Adrenal gland (tissue), 5 donors: ENCODE results near the gene TNFSF8.

ENCODE experiments used
- POLR2A ChIP-seq, 2 donors: fragments of 450-650 bp; IDR thresholded peaks; one replicate each; pipeline ENCODE4 v1.6.1; 2017; ENCODE audit warnings: antibody characterized with exemption in 2 of 2, mild to moderate bottlenecking in 2 of 2, moderate library complexity in 1 of 2
- TF ChIP-seq, protein P1 (sequence below), 6 experiments: fragments of 450-650 bp in 4 of 6; fragments of 200-600 bp in 2 of 6; sonication (generic) in 1 of 6; IDR thresholded peaks; 1 replicate in 5 of 6; 2 replicates in 1 of 6; pipeline versions ENCODE4 v1.5.1 to v1.8.0; 2016 to 2021; ENCODE audit warnings: antibody characterized with exemption in 6 of 6, mild to moderate bottlenecking in 2 of 6, moderate library complexity in 1 of 6
- donor health status: DM: no; HTN: no; CAD: no.

DNA sequence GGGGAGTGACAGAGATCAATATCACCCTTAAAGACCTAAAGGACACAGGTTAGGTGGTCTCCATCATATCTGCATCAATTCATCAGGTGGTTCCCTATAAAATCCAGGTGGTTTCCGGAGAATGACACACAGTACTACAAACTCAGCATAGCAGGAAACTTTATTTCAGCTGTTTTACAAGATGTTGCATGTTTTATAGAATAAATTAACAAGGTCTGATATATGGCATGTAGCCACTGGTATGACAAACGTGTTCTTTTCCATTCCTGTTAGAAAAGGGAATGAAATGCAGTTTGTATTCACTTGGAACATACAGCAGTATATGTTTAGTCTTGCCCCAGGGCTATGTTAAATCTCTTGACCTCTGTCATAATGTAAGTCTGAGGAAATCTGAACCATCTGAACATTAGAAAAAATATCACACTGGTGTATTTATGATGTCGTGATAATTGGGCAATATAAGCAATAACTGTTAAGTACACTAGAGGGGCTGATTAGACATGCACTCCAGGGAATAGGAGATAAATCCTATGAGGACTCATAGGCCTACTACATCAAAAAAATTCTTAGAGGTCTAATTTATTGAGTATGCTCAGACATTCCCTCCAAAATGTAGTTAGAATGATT is 42.2 kb upstream of the TNFSF8 start:
- TF ChIP-seq, protein P1, sequence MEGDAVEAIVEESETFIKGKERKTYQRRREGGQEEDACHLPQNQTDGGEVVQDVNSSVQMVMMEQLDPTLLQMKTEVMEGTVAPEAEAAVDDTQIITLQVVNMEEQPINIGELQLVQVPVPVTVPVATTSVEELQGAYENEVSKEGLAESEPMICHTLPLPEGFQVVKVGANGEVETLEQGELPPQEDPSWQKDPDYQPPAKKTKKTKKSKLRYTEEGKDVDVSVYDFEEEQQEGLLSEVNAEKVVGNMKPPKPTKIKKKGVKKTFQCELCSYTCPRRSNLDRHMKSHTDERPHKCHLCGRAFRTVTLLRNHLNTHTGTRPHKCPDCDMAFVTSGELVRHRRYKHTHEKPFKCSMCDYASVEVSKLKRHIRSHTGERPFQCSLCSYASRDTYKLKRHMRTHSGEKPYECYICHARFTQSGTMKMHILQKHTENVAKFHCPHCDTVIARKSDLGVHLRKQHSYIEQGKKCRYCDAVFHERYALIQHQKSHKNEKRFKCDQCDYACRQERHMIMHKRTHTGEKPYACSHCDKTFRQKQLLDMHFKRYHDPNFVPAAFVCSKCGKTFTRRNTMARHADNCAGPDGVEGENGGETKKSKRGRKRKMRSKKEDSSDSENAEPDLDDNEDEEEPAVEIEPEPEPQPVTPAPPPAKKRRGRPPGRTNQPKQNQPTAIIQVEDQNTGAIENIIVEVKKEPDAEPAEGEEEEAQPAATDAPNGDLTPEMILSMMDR (IDR thresholded peaks at IDR 0.05), result no peak
- no peak for TF ChIP-seq POLR2A (IDR thresholded peaks at IDR 0.05)
